Fibroblast of lung (primary cell): ENCODE data around the gene ERCC6L. TPM values are rescaled to one million over a fixed set of nuclear protein-coding genes. Genes with fewer than 3 reads are reported as not detected.
"Not testable (repeated sequence)": the region's sequence is repeated elsewhere in the genome, so short reads cannot be mapped to it uniquely, and the experiment has no call there.

Source experiments
- DNase-seq, 2 donors: peaks; one replicate each; pipeline versions ENCODE4 v3.0.0 to v3.0.0-alpha.2; 2010; ENCODE audit warnings: low read depth in 2 of 2
- H2AFZ ChIP-seq: 2 replicates; pipeline ENCODE4 v1.5.1; 2012; ENCODE audit warnings: low read length, control low read depth, inconsistent platforms
- H3K27ac ChIP-seq: 2 replicates; pipeline ENCODE4 v1.5.1; 2011; ENCODE audit warnings: low read length, control low read depth; ENCODE audit not compliant: insufficient read depth
- H3K27me3 ChIP-seq: 2 replicates; pipeline ENCODE4 v1.5.1; 2011; ENCODE audit warnings: mild to moderate bottlenecking, low read length; ENCODE audit not compliant: control insufficient read depth, insufficient read depth
- H3K36me3 ChIP-seq: 2 replicates; pipeline ENCODE4 v1.5.1; 2011; ENCODE audit warnings: low read length; ENCODE audit not compliant: control insufficient read depth, insufficient read depth
- H3K4me1 ChIP-seq: 2 replicates; pipeline ENCODE4 v1.5.1; 2011; ENCODE audit warnings: low read length; ENCODE audit not compliant: control insufficient read depth, insufficient read depth; ENCODE audit errors: extremely low read depth
- H3K4me2 ChIP-seq: 2 replicates; pipeline ENCODE4 v1.5.1; 2011; ENCODE audit warnings: low read length, control low read depth; ENCODE audit not compliant: insufficient read depth; ENCODE audit errors: extremely low read depth
- H3K4me3 ChIP-seq, 4 experiments: fragments of 200-600 bp in 1 of 4; sonication (generic) in 1 of 4; replicated peaks in 1 of 4; 2 replicates each; pipeline ENCODE4 v1.5.1; 2011 to 2016; ENCODE audit warnings: low read length in 4 of 4, low read depth in 3 of 4, mild to moderate bottlenecking in 3 of 4, control low read depth in 2 of 4, inconsistent platforms in 1 of 4, mixed read lengths in 1 of 4; ENCODE audit not compliant: insufficient read depth in 1 of 4; ENCODE audit errors: control extremely low read depth in 1 of 4
- H3K79me2 ChIP-seq: 2 replicates; pipeline ENCODE4 v1.5.1; 2012; ENCODE audit warnings: mild to moderate bottlenecking, low read length, inconsistent platforms; ENCODE audit not compliant: control insufficient read depth, insufficient read depth
- H3K9ac ChIP-seq: 2 replicates; pipeline ENCODE4 v1.5.1; 2011; ENCODE audit warnings: mild to moderate bottlenecking, low read length, control low read depth; ENCODE audit not compliant: insufficient read depth
- H3K9me3 ChIP-seq: 2 replicates; pipeline ENCODE4 v1.5.1; 2012; ENCODE audit warnings: low read depth, low read length; ENCODE audit not compliant: control insufficient read depth, insufficient read depth
- H4K20me1 ChIP-seq: 2 replicates; pipeline ENCODE4 v1.5.1; 2011; ENCODE audit warnings: low read length; ENCODE audit not compliant: control insufficient read depth, insufficient read depth; ENCODE audit errors: extremely low read depth
- CTCF ChIP-seq, 2 donors: IDR thresholded peaks in 1 of 2; conservative IDR thresholded peaks in 1 of 2; 1 replicate in 1 of 2; 2 replicates in 1 of 2; pipeline ENCODE4 v1.5.1; 2011 to 2012; ENCODE audit warnings: low read length in 2 of 2, control low read depth in 1 of 2, inconsistent platforms in 1 of 2, low read depth in 1 of 2, mild to moderate bottlenecking in 1 of 2
- EZH2 ChIP-seq: IDR thresholded peaks from 2 replicates; pipeline ENCODE4 v1.5.1; 2012; ENCODE audit warnings: low read length, control low read depth, mild to moderate bottlenecking; ENCODE audit errors: missing control alignments
- polyA plus RNA-seq, 2 donors: library from polyadenylated mRNA; depleted of rRNA in 1 of 2; stranded (reverse) in 1 of 2; unstranded in 1 of 2; fragments of >200 nt; gene quantifications; 2 replicates each; pipeline ENCODE4 v1.2.1, GENCODE V29; 2011 to 2012; ENCODE audit warnings: missing spikeins in 1 of 2
- total RNA-seq: library from RNA; depleted of rRNA; stranded (reverse); fragments of >200 nt; gene quantifications from 2 replicates; pipeline ENCODE4 v1.2.1, GENCODE V29; 2014

Gene ERCC6L
- total and polyA plus RNA-seq, 2 donors (not counting 1 experiment from before 2014, with no cell fraction given) = 0.66 to 1.7 TPM

GRCh38 chrX:72180539-72180938, 58.3 kb downstream of the ERCC6L start:
- Histone ChIP-seq H3K27ac (peak overlapping the region; percentile 73), H3K36me3 (no peaks in the 10 kb centered on the region), H3K9ac (no peak overlapping the region), H3K9me3 (no peaks in the 10 kb centered on the region), H3K27me3 (no peaks in the 10 kb centered on the region), H2AFZ (peak overlapping the region; percentile 65), H3K79me2 (peaks cover 15% of the 10 kb centered on the region), H3K4me3 (peak overlapping the region in 3 of 4 experiments; percentile 40 to 90 (median 85)), H4K20me1 (no peaks in the 10 kb centered on the region), H3K4me1 (peaks cover 3% of the 10 kb centered on the region), H3K4me2 (peak overlapping the region; percentile 71)
- DNase-seq = no peak
- TF ChIP-seq EZH2 = no peak
- TF ChIP-seq CTCF (conservative IDR thresholded peaks at IDR 0.05 in 1 of 2, IDR thresholded peaks at IDR 0.05 in 1 of 2; ENCODE audit: low read depth in 1 of 2, low read length in 2 of 2) = no peak

- Histone ChIP-seq H3K79me2 (peaks cover 3% of the 10 kb centered on the region), H3K4me2 (no peak overlapping the region), H3K36me3 (no peaks in the 10 kb centered on the region), H3K27me3 (no peaks in the 10 kb centered on the region), H3K4me3 (no peak overlapping the region), H3K9me3 (no peaks in the 10 kb centered on the region), H2AFZ (no peak overlapping the region), H3K27ac (no peak overlapping the region), H4K20me1 (no peaks in the 10 kb centered on the region), H3K4me1 (no peaks in the 10 kb centered on the region), H3K9ac (no peak overlapping the region)
- TF ChIP-seq EZH2 = no peak
- DNase-seq = no peak
Observed at GRCh38 chrX:72176981-72177380, 61.8 kb downstream of the ERCC6L start.

- not testable (repeated sequence) for H4K20me1 ChIP-seq, H3K36me3 ChIP-seq, H2AFZ ChIP-seq, H3K4me3 ChIP-seq, H3K4me1 ChIP-seq, H3K4me2 ChIP-seq, H3K9ac ChIP-seq, DNase-seq, H3K27ac ChIP-seq, H3K27me3 ChIP-seq, H3K9me3 ChIP-seq, H3K79me2 ChIP-seq
Observed at GRCh38 chrX:72176289-72176688, 62.5 kb downstream of the ERCC6L start.

GRCh38 chrX:72169008-72169728, 69.7 kb downstream of the ERCC6L start:
- Histone ChIP-seq H3K9ac (no peak overlapping the region), H3K36me3 (no peaks in the 10 kb centered on the region), H3K9me3 (no peaks in the 10 kb centered on the region), H3K4me3 (no peak overlapping the region), H3K4me2 (no peak overlapping the region), H3K27me3 (no peaks in the 10 kb centered on the region), H2AFZ (no peak overlapping the region), H3K27ac (no peak overlapping the region), H4K20me1 (no peaks in the 10 kb centered on the region), H3K79me2 (no peaks in the 10 kb centered on the region), H3K4me1 (no peaks in the 10 kb centered on the region)
- TF ChIP-seq CTCF (conservative IDR thresholded peaks at IDR 0.05 in 1 of 2, IDR thresholded peaks at IDR 0.05 in 1 of 2; ENCODE audit: low read depth in 1 of 2, low read length in 2 of 2) = no peak
- TF ChIP-seq EZH2 = no peak
- DNase-seq = peak; percentile 8 to 11
